Loucy (cell line): Measurements from ENCODE around the gene CYP26B1.

ENCODE experiments used
- H2AFZ ChIP-seq: fragments of 200-600 bp; sonication (generic); 2 replicates; pipeline ENCODE4 v1.6.0; 2016; ENCODE audit warnings: antibody characterized with exemption, mild to moderate bottlenecking, low read length, moderate library complexity
- H3F3A ChIP-seq: fragments of 200-600 bp; 2 replicates; pipeline ENCODE4 v1.6.0; 2016; ENCODE audit warnings: antibody characterized with exemption, low read depth, mild to moderate bottlenecking
- H3K27me3 ChIP-seq: fragments of 200-600 bp; sonication (generic); 2 replicates; pipeline ENCODE4 v1.6.1; 2014; ENCODE audit warnings: low read length, mild to moderate bottlenecking; ENCODE audit not compliant: insufficient read depth, poor library complexity, severe bottlenecking
- H3K36me3 ChIP-seq: fragments of 200-600 bp; sonication (generic); 2 replicates; pipeline ENCODE4 v1.6.1; 2016; ENCODE audit warnings: low read length; ENCODE audit not compliant: insufficient read depth
- H3K4me1 ChIP-seq: fragments of 200-600 bp; sonication (generic); 2 replicates; pipeline ENCODE4 v1.5.1; 2014; ENCODE audit warnings: low read length, mild to moderate bottlenecking; ENCODE audit not compliant: insufficient read depth, poor library complexity, severe bottlenecking
- H3K4me2 ChIP-seq: fragments of 200-600 bp; sonication (generic); 2 replicates; pipeline ENCODE4 v1.6.0; 2014; ENCODE audit warnings: antibody characterized with exemption, low read length, low read depth, mild to moderate bottlenecking; ENCODE audit not compliant: poor library complexity, severe bottlenecking
- H3K4me3 ChIP-seq: fragments of 200-600 bp; sonication (generic); 2 replicates; pipeline ENCODE4 v1.5.1; 2014; ENCODE audit warnings: low read length, mild to moderate bottlenecking, mixed read lengths; ENCODE audit not compliant: poor library complexity, severe bottlenecking
- H3K79me2 ChIP-seq: fragments of 200-600 bp; sonication (generic); 2 replicates; pipeline ENCODE4 v1.6.1; 2014; ENCODE audit warnings: low read length; ENCODE audit not compliant: insufficient read depth
- H3K9ac ChIP-seq: fragments of 200-600 bp; sonication (generic); 2 replicates; pipeline ENCODE4 v1.6.0; 2014; ENCODE audit warnings: mild to moderate bottlenecking, low read depth, low read length, moderate library complexity; ENCODE audit not compliant: poor library complexity, severe bottlenecking
- H3K9me2 ChIP-seq: fragments of 200-600 bp; sonication (generic); replicated peaks from 2 replicates; pipeline ENCODE4 v1.6.1; 2016; ENCODE audit warnings: low read depth, low read length, mixed read lengths
- H3K9me3 ChIP-seq: fragments of 200-600 bp; sonication (generic); 2 replicates; pipeline ENCODE4 v1.6.1; 2014; ENCODE audit warnings: mild to moderate bottlenecking, antibody characterized with exemption, low read length, low read depth; ENCODE audit not compliant: insufficient read depth
- H4K20me1 ChIP-seq: fragments of 200-600 bp; sonication (generic); 2 replicates; pipeline ENCODE4 v1.6.0; 2014; ENCODE audit warnings: antibody characterized with exemption, low read length, mild to moderate bottlenecking; ENCODE audit not compliant: insufficient read depth, poor library complexity, severe bottlenecking
- CTCF ChIP-seq: fragments of 200-600 bp; sonication (generic); conservative IDR thresholded peaks from 2 replicates; pipeline ENCODE4 v1.5.1; 2014; ENCODE audit warnings: mild to moderate bottlenecking, antibody characterized with exemption, low read length
- EZH2phosphoT487 ChIP-seq: fragments of 200-600 bp; IDR thresholded peaks from 2 replicates; pipeline ENCODE4 v1.6.1; 2018; ENCODE audit warnings: antibody characterized with exemption, mild to moderate bottlenecking, moderate library complexity, borderline replicate concordance

The CYP26B1 gene

GRCh38 chr2:72116081-72116533 is 31.6 kb downstream of the CYP26B1 start:
- Histone ChIP-seq H3K9ac (no peak overlapping the region), H3K36me3 (no peaks in the 10 kb centered on the region), H3K4me3 (no peak overlapping the region), H3K4me1 (no peaks in the 10 kb centered on the region), H3F3A (no peaks in the 10 kb centered on the region), H2AFZ (no peak overlapping the region), H3K9me2 (no peaks in the 10 kb centered on the region), H3K27me3 (no peaks in the 10 kb centered on the region), H4K20me1 (no peaks in the 10 kb centered on the region), H3K9me3 (no peaks in the 10 kb centered on the region; the same call in 1 of the 2 replicates), H3K4me2 (no peak overlapping the region), H3K79me2 (no peaks in the 10 kb centered on the region)
- TF ChIP-seq EZH2phosphoT487 = no peak
- 0 out of 2 replicates have a peak, but pooled peaks have one; percentile 22 for TF ChIP-seq CTCF

GRCh38 chr2:72115110-72116080 is 32.3 kb downstream of the CYP26B1 start:
- Histone ChIP-seq H4K20me1 (no peaks in the 10 kb centered on the region), H3F3A (no peaks in the 10 kb centered on the region), H3K4me3 (no peak overlapping the region), H3K79me2 (no peaks in the 10 kb centered on the region), H3K9ac (no peak overlapping the region), H3K27me3 (no peaks in the 10 kb centered on the region), H3K4me1 (no peaks in the 10 kb centered on the region), H3K36me3 (no peaks in the 10 kb centered on the region), H3K9me3 (no peaks in the 10 kb centered on the region; the same call in 1 of the 2 replicates), H2AFZ (no peak overlapping the region), H3K4me2 (no peak overlapping the region), H3K9me2 (no peaks in the 10 kb centered on the region)
- TF ChIP-seq CTCF (no peak), EZH2phosphoT487 (no peak)

GRCh38 chr2:72114693-72115051 is 33.0 kb downstream of the CYP26B1 start:
- H3K4me2 ChIP-seq = no peak overlapping the region
- H3F3A ChIP-seq = no peaks in the 10 kb centered on the region
- no peaks in the 10 kb centered on the region for H3K9me2 ChIP-seq
- no peak overlapping the region for H3K9ac ChIP-seq
- no peak overlapping the region for H3K4me3 ChIP-seq
- no peak for TF ChIP-seq CTCF
- no peak for TF ChIP-seq EZH2phosphoT487
- H3K9me3 ChIP-seq = no peaks in the 10 kb centered on the region; the same call in 1 of the 2 replicates
- H4K20me1 ChIP-seq = no peaks in the 10 kb centered on the region
- H3K79me2 ChIP-seq = no peaks in the 10 kb centered on the region
- H3K36me3 ChIP-seq = no peaks in the 10 kb centered on the region
- no peak overlapping the region for H2AFZ ChIP-seq
- H3K4me1 ChIP-seq = no peaks in the 10 kb centered on the region
- no peaks in the 10 kb centered on the region for H3K27me3 ChIP-seq
